HCT116 (cell line): ENCODE measurements around the gene CALN1.

Experiments
- CBX3 ChIP-seq: IDR thresholded peaks from 2 replicates; pipeline ENCODE4 v1.6.1; 2012; ENCODE audit warnings: low read depth
- EZH2 ChIP-seq: fragments of 200-600 bp; sonication (generic); IDR thresholded peaks from 2 replicates; pipeline ENCODE4 v1.6.1; 2017; ENCODE audit warnings: antibody characterized with exemption, mixed run types
- POLR2A ChIP-seq: IDR thresholded peaks from 2 replicates; pipeline ENCODE4 v1.7.0; 2011; ENCODE audit warnings: borderline replicate concordance; ENCODE audit not compliant: insufficient read depth, insufficient read length; ENCODE audit errors: extremely low read depth
- POLR2AphosphoS5 ChIP-seq: IDR thresholded peaks from 2 replicates; pipeline ENCODE4 v1.6.1; 2011; ENCODE audit warnings: mild to moderate bottlenecking, low read depth, low read length, moderate library complexity
- RAD21 ChIP-seq: IDR thresholded peaks from 2 replicates; pipeline ENCODE4 v1.6.1; 2012; ENCODE audit warnings: low read depth, mild to moderate bottlenecking
- REST ChIP-seq: IDR thresholded peaks from 2 replicates; pipeline ENCODE4 v1.6.1; 2012; ENCODE audit warnings: low read depth
- SIN3A ChIP-seq: IDR thresholded peaks from 2 replicates; pipeline ENCODE4 v1.6.1; 2012; ENCODE audit warnings: low read depth
- SP1 ChIP-seq: IDR thresholded peaks from 2 replicates; pipeline ENCODE4 v1.6.1; 2012; ENCODE audit warnings: low read depth
- TCF7L2 ChIP-seq: IDR thresholded peaks from 2 replicates; pipeline ENCODE4 v1.7.0; 2011; ENCODE audit warnings: borderline replicate concordance, inconsistent platforms; ENCODE audit not compliant: insufficient read depth, insufficient read length; ENCODE audit errors: extremely low read depth
- ZFX ChIP-seq: fragments of 450-650 bp; IDR thresholded peaks from 2 replicates; pipeline ENCODE4 v1.6.1; 2017
- TF ChIP-seq, protein P1 (sequence below), 3 experiments: fragments of 200-600 bp in 1 of 3; sonication (generic) in 1 of 3; IDR thresholded peaks in 2 of 3; conservative IDR thresholded peaks in 1 of 3; 2 replicates each; pipeline ENCODE4 v1.5.1; 2012 to 2017; ENCODE audit warnings: low read depth in 2 of 3, low read length in 2 of 3, antibody characterized with exemption in 1 of 3, borderline replicate concordance in 1 of 3, control low read depth in 1 of 3, mild to moderate bottlenecking in 1 of 3, mixed read lengths in 1 of 3, mixed run types in 1 of 3, moderate library complexity in 1 of 3; ENCODE audit not compliant: insufficient read depth in 1 of 3
- TF ChIP-seq, protein P2 (sequence below): IDR thresholded peaks from 2 replicates; pipeline ENCODE4 v1.6.1; 2012

GRCh38 chr7:72230281-72230680 is 181.9 kb downstream of the CALN1 start:
- TF ChIP-seq CBX3 (no peak), POLR2A (no peak), TCF7L2 (no peak), EZH2 (no peak), REST (no peak), SIN3A (no peak), SP1 (no peak), POLR2AphosphoS5 (no peak), RAD21 (no peak), ZFX (no peak)
- TF ChIP-seq, protein P1, sequence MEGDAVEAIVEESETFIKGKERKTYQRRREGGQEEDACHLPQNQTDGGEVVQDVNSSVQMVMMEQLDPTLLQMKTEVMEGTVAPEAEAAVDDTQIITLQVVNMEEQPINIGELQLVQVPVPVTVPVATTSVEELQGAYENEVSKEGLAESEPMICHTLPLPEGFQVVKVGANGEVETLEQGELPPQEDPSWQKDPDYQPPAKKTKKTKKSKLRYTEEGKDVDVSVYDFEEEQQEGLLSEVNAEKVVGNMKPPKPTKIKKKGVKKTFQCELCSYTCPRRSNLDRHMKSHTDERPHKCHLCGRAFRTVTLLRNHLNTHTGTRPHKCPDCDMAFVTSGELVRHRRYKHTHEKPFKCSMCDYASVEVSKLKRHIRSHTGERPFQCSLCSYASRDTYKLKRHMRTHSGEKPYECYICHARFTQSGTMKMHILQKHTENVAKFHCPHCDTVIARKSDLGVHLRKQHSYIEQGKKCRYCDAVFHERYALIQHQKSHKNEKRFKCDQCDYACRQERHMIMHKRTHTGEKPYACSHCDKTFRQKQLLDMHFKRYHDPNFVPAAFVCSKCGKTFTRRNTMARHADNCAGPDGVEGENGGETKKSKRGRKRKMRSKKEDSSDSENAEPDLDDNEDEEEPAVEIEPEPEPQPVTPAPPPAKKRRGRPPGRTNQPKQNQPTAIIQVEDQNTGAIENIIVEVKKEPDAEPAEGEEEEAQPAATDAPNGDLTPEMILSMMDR (IDR thresholded peaks at IDR 0.05 in 2 of 3, conservative IDR thresholded peaks at IDR 0.05 in 1 of 3; ENCODE audit: borderline replicate concordance in 1 of 3, insufficient read depth in 1 of 3, low read depth in 2 of 3, low read length in 2 of 3) = no peak
- TF ChIP-seq, protein P2, sequence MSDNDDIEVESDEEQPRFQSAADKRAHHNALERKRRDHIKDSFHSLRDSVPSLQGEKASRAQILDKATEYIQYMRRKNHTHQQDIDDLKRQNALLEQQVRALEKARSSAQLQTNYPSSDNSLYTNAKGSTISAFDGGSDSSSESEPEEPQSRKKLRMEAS = no peak
